Stimulated activated naive CD8-positive, alpha-beta T cell treated with anti-CD3 and anti-CD28 coated beads, Interleukin-15, amount 100 ng/mL, for 72 hours (primary cell): ENCODE data around the gene CNPPD1.
A peak's percentile ranks its signal among the peaks of the same experiment; 100 is the strongest.
"Not testable (repeated sequence)": the region's sequence is repeated elsewhere in the genome, so short reads cannot be mapped to it uniquely, and the experiment has no call there.

ENCODE experiments used
- ATAC-seq: fragments of 150-1000 bp; cut with Tn5 transposase; 2 replicates; pipeline ENCODE4 v1.10.0; 2021; ENCODE audit warnings: mild to moderate bottlenecking, moderate library complexity
- DNase-seq, 2 donors: peaks; one replicate each; pipeline ENCODE4 v3.0.0; 2021 to 2022
- H3K27ac Mint-ChIP-seq, 2 donors: one replicate each; pipeline ENCODE4 v1.8.0; 2022; ENCODE audit warnings: mild to moderate bottlenecking in 2 of 2, mixed read lengths in 2 of 2, moderate library complexity in 2 of 2
- H3K27me3 Mint-ChIP-seq: one replicate; pipeline ENCODE4 v1.8.0; 2022; ENCODE audit warnings: mixed read lengths
- H3K4me1 Mint-ChIP-seq: one replicate; pipeline ENCODE4 v1.8.0; 2022; ENCODE audit warnings: mild to moderate bottlenecking, mixed read lengths
- H3K4me3 Mint-ChIP-seq, 2 donors: one replicate each; pipeline ENCODE4 v1.8.0; 2022; ENCODE audit warnings: mild to moderate bottlenecking in 2 of 2, mixed read lengths in 2 of 2, moderate library complexity in 1 of 2
- H3K9me3 Mint-ChIP-seq, 2 donors: one replicate each; pipeline ENCODE4 v1.8.0; 2022; ENCODE audit warnings: mixed read lengths in 2 of 2

The CNPPD1 gene

GRCh38 chr2:219213026-219213415 lies 36.3 kb upstream of the CNPPD1 start:
- H3K27me3 Mint-ChIP-seq = no peaks in the 10 kb centered on the region
- no peak for ATAC-seq
- H3K27ac Mint-ChIP-seq = no peak overlapping the region
- H3K4me1 Mint-ChIP-seq = peaks cover 75% of the 10 kb centered on the region
- no peaks in the 10 kb centered on the region for H3K9me3 Mint-ChIP-seq
- DNase-seq = no peak
- H3K4me3 Mint-ChIP-seq = no peak overlapping the region

- H3K4me1 Mint-ChIP-seq = peaks cover 66% of the 10 kb centered on the region
- no peaks in the 10 kb centered on the region for H3K9me3 Mint-ChIP-seq
- DNase-seq = no peak
- ATAC-seq = no peak
- no peak overlapping the region for H3K4me3 Mint-ChIP-seq
- no peaks in the 10 kb centered on the region for H3K27me3 Mint-ChIP-seq
- H3K27ac Mint-ChIP-seq = peak overlapping the region; percentile 89 to 92
Measured at GRCh38 chr2:219210886-219211362, 34.2 kb upstream of the CNPPD1 start.

GRCh38 chr2:219210196-219210885 lies 33.6 kb upstream of the CNPPD1 start:
- no peaks in the 10 kb centered on the region for H3K27me3 Mint-ChIP-seq
- DNase-seq = no peak
- H3K4me3 Mint-ChIP-seq = peak overlapping the region in 1 of 2 donors; percentile 42
- ATAC-seq = no peak
- peak overlapping the region; percentile 36 to 80 for H3K27ac Mint-ChIP-seq
- peaks cover 64% of the 10 kb centered on the region for H3K4me1 Mint-ChIP-seq
- H3K9me3 Mint-ChIP-seq = no peaks in the 10 kb centered on the region

GRCh38 chr2:219209236-219210195 lies 32.8 kb upstream of the CNPPD1 start:
- H3K4me3 Mint-ChIP-seq = peak overlapping the region; percentile 40 to 60
- DNase-seq (no peak), ATAC-seq (no peak)
- H3K27ac Mint-ChIP-seq = peak overlapping the region; percentile 21 to 87
- H3K9me3 Mint-ChIP-seq = peaks cover 0 to 3% of the 10 kb centered on the region in 2 donors
- H3K27me3 Mint-ChIP-seq = no peaks in the 10 kb centered on the region
- H3K4me1 Mint-ChIP-seq = peaks cover 58% of the 10 kb centered on the region

GRCh38 chr2:219207884-219208740 lies 31.4 kb upstream of the CNPPD1 start:
- Mint-ChIP-seq H3K4me1 (peaks cover 55% of the 10 kb centered on the region), H3K9me3 (peaks cover 0 to 7% of the 10 kb centered on the region in 2 donors), H3K27ac (peak overlapping the region; percentile 80 to 83), H3K4me3 (peak overlapping the region; percentile 83 to 87), H3K27me3 (no peaks in the 10 kb centered on the region)
- ATAC-seq (no peak), DNase-seq (no peak)

GRCh38 chr2:219207134-219207883 lies 30.6 kb upstream of the CNPPD1 start:
- ATAC-seq = no peak
- peak overlapping the region; percentile 83 to 87 for H3K4me3 Mint-ChIP-seq
- peaks cover 0 to 7% of the 10 kb centered on the region in 2 donors for H3K9me3 Mint-ChIP-seq
- H3K27ac Mint-ChIP-seq = peak overlapping the region in 1 of 2 donors; percentile 94
- H3K27me3 Mint-ChIP-seq = no peaks in the 10 kb centered on the region
- DNase-seq = no peak
- peaks cover 53% of the 10 kb centered on the region for H3K4me1 Mint-ChIP-seq

- DNase-seq (peak; percentile 95 to 96), ATAC-seq (peak; percentile 96)
- Mint-ChIP-seq H3K4me1 (peaks cover 45% of the 10 kb centered on the region), H3K27me3 (no peaks in the 10 kb centered on the region), H3K9me3 (peaks cover 0 to 7% of the 10 kb centered on the region in 2 donors), H3K4me3 (peak within 1 kb of the TSS; percentile 83 to 87), H3K27ac (peak within 1 kb of the TSS; percentile 96)
Measured at GRCh38 chr2:219206328-219207133, 29.8 kb upstream of the CNPPD1 start, which contains the start of gene ZFAND2B. ZFAND2B (plus strand) TSS chr2:219206782; CDS start chr2:219206988, 206 bp downstream.

GRCh38 chr2:219205981-219206327 lies 29.2 kb upstream of the CNPPD1 start:
- DNase-seq (no peak), ATAC-seq (no peak)
- peaks cover 0 to 7% of the 10 kb centered on the region in 2 donors for H3K9me3 Mint-ChIP-seq
- peak overlapping the region; percentile 83 to 87 for H3K4me3 Mint-ChIP-seq
- H3K27me3 Mint-ChIP-seq = no peaks in the 10 kb centered on the region
- peaks cover 43% of the 10 kb centered on the region for H3K4me1 Mint-ChIP-seq
- H3K27ac Mint-ChIP-seq = peak overlapping the region; percentile 96

- peaks cover 42% of the 10 kb centered on the region for H3K4me1 Mint-ChIP-seq
- peak overlapping the region in 1 of 2 donors; percentile 50 for H3K4me3 Mint-ChIP-seq
- H3K27ac Mint-ChIP-seq = no peak overlapping the region
- ATAC-seq (no peak), DNase-seq (no peak)
- no peaks in the 10 kb centered on the region for H3K27me3 Mint-ChIP-seq
- H3K9me3 Mint-ChIP-seq = peaks cover 0 to 7% of the 10 kb centered on the region in 2 donors
Measured at GRCh38 chr2:219205165-219205538, 28.4 kb upstream of the CNPPD1 start.

GRCh38 chr2:219204425-219205164 lies 27.9 kb upstream of the CNPPD1 start:
- no peaks in the 10 kb centered on the region for H3K27me3 Mint-ChIP-seq
- DNase-seq (no peak), ATAC-seq (no peak)
- peaks cover 0 to 7% of the 10 kb centered on the region in 2 donors for H3K9me3 Mint-ChIP-seq
- no peak overlapping the region for H3K4me3 Mint-ChIP-seq
- no peak overlapping the region for H3K27ac Mint-ChIP-seq
- H3K4me1 Mint-ChIP-seq = peaks cover 40% of the 10 kb centered on the region

- not testable (repeated sequence) for H3K9me3 Mint-ChIP-seq, ATAC-seq, H3K27me3 Mint-ChIP-seq, H3K27ac Mint-ChIP-seq, H3K4me3 Mint-ChIP-seq, DNase-seq
- peaks cover 34% of the 10 kb centered on the region for H3K4me1 Mint-ChIP-seq
Measured at GRCh38 chr2:219201331-219201730, 24.6 kb upstream of the CNPPD1 start.

GRCh38 chr2:219200502-219201326 lies 24.0 kb upstream of the CNPPD1 start:
- not testable (repeated sequence) for H3K27me3 Mint-ChIP-seq, ATAC-seq, H3K9me3 Mint-ChIP-seq
- Mint-ChIP-seq H3K4me3 (peak overlapping the region; percentile 85 to 88), H3K27ac (peak overlapping the region; percentile 95 to 96), H3K4me1 (peaks cover 34% of the 10 kb centered on the region)
- peak; percentile 72 to 77 for DNase-seq
